Stimulated activated CD4-positive, alpha-beta T cell treated with anti-CD3 and anti-CD28 coated beads, Interleukin-4, amount 100 ng/mL, for 24 hours (primary cell): Measurements from ENCODE around the gene UNC119B.
A peak's percentile ranks its signal among the peaks of the same experiment; 100 is the strongest.
"Not testable (repeated sequence)": the region's sequence is repeated elsewhere in the genome, so short reads cannot be mapped to it uniquely, and the experiment has no call there.

Source experiments
- DNase-seq: peaks from one replicate; pipeline ENCODE4 v3.0.0-alpha.2; 2020

Gene UNC119B

DNA sequence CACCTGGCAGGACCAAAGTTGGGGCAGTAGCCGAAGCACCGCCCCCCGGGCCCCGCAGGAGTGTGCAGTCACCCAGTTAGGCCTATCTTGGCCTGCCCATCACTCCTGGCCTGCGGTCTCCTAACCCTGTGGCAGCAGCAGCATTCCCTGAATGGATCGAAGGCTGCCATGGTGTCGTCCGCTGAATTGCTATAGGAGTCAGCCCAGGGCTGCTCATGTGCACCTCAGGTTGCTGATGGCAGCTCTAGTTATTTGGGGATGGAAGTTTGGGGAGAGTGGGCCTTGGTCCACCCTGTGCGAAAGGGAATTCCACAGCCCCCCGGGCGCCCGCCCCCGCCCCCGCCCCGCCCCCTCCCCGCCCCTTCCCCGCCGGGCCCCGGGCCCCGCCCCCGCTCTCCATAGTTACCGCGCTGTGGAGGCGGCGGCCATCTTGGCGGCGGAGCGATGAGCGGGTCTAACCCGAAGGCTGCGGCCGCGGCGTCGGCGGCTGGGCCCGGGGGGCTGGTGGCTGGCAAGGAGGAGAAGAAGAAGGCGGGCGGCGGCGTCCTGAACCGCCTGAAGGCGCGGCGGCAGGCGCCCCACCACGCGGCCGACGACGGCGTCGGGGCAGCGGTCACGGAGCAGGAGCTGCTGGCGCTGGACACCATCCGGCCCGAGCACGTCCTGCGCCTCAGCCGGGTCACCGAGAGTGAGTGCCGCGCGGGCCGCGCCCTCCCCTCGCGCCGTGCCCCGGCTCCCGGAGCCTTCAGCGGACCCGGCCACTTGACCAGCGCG is at the start of gene UNC119B:
UNC119B (plus strand) TSS at position 428 of the 774 bp plus-strand sequence; CDS start at position 445, 17 bp downstream.
- peak; percentile 74 for DNase-seq

DNA sequence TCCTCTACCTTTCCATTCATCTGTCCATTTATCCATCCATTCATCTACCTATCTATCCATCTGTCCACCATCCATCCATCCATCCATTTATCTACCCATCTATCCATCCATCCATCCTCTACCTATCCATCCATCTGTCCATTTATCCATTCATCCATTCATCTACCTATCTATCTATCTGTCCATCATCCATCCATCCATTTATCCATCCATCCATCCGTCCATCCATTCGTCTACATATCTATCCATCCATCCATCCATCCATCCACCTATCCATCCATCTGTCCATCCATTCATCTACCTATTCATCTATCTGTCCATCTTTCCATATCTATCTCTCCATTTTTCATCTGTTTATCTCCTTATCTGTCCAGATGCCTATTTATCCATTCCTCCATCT is 48.8 kb upstream of the UNC119B start:
- no peak for DNase-seq

- no peak for DNase-seq
Measured at GRCh38 chr12:120662879-120663278, 47.4 kb upstream of the UNC119B start.

GRCh38 chr12:120663741-120664140 is 46.5 kb upstream of the UNC119B start:
- no peak for DNase-seq

DNA sequence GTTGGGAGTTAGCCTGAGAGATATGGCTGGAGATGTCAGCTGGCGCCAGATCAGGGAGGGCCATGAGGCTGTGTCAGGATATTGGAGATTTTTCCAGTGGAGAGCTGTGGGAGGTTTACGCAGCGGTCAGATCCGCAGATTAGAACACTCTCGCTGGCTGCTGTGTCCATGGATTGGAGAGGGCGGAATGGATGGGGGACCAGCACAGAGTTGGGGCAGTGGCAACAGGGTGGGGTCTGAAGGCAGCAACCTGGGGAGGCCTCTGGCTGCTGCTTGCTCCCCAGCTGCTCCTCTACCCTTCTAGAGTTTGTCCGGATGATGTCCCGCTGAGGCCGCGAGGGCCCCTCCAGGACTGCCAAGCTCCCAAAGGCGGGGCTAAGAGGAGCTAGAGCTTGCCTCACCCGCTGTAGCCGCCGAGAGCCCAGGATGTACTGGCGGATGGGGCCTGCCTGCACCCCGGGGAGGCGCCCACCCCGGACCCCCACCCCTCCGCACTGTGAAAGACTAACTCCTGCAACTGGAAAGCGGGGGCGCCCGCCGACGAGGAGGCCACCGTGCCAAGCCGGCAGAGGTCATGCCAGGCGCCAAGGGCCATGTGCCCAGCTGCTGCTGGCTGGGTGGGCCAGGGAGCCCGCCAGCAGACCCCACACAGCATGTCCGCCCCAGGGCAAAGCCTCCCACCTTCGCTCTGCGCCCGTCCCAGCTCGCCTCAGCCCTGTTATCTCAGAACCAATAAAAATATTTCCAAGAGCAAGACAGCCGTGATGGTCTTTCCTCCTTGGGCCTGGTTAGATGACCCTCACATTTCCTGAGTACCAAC is 43.5 kb upstream of the UNC119B start:
- DNase-seq: no peak

GRCh38 chr12:120668091-120668867 is 42.0 kb upstream of the UNC119B start:
- no peak for DNase-seq

DNA sequence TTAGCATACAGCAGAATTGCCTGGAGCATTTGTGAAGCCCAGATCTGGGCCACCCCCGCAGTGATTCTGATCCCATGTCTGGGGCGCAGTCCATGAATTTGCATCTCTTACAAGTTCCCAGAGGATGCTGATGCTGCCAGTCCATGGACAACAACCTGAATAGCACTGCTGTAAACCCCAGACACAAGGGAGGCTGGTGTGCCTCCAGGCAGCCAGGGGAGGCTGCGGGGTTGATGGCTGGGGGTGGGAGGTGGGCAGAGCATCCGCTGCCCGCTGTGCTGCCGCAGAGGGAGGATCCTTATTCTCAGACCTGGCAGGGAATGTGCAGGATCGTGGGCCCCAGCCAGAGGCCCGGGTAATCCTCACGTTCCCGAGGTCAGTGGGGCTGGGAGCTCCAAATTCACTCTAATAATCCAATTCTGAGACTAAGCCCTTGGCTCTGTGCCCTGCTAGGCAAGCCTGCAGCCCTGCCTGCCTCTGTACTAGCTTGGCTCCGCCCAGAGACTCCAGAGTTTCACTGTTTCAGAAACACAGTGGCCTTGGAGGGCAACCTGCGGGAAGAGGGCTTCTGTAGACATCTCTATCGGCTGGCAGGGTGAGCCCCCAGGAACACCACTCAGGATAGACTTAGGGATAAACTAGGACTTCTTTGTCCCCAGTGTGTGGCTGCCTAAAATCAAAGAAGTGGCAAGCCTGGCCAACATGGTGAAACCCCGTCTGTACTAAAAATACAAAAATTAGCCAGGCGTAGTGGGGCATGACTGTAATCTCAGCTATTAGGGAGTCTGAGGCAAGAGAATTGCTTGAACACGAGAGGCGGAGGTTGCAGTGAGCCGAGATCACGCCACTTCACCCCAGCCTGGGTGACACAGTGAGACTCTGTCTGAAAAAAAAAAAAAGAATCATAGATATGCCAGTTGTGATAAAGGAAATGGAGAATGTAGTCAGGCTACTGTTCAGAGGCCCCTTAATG is 41.1 kb upstream of the UNC119B start:
- DNase-seq: no peak

- not testable (repeated sequence) for DNase-seq
Measured at GRCh38 chr12:120670237-120670636, 40.0 kb upstream of the UNC119B start.

DNA sequence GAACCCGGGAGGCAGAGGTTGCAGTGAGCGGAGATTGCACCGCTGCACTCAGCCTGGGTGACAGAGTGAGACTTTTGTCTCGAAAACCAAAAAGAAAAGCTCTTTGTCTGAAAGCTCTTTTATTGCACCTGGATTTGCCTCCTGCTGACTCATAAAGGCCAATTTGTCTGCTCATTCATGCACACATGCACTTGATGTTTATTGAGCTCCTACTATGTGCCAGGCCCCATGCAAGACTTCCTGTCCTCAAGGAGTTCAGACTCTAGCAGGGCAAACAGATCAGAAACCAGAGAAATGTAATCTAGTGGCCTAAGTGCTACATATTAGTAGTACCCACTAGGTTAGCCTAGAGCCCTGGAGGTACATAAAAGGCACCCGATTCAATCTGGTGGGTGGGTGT is 39.6 kb upstream of the UNC119B start:
- no peak for DNase-seq

- no peak for DNase-seq
Measured at GRCh38 chr12:120674097-120674636, 36.1 kb upstream of the UNC119B start.

- DNase-seq: no peak
Measured at GRCh38 chr12:120677765-120678473, 32.3 kb upstream of the UNC119B start.

DNA sequence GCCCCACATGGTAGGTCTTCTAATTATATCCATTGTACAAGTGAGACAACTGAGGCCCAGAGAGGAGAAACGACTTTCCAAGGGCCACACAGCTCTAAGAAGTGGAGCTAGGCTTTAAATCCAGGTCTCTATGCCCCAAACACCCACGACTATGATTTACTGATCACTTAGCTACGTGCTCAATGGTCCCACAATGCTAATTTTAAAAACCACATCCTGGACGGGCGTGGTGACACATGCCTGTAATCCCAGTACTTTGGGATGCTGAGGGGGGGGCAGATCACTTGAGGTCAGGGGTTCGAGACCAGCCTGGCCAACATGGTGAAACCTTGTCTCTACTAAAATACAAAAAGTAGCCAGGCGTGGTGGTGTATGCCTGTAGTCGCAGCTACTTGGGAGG is 31.7 kb upstream of the UNC119B start:
- no peak for DNase-seq

DNA sequence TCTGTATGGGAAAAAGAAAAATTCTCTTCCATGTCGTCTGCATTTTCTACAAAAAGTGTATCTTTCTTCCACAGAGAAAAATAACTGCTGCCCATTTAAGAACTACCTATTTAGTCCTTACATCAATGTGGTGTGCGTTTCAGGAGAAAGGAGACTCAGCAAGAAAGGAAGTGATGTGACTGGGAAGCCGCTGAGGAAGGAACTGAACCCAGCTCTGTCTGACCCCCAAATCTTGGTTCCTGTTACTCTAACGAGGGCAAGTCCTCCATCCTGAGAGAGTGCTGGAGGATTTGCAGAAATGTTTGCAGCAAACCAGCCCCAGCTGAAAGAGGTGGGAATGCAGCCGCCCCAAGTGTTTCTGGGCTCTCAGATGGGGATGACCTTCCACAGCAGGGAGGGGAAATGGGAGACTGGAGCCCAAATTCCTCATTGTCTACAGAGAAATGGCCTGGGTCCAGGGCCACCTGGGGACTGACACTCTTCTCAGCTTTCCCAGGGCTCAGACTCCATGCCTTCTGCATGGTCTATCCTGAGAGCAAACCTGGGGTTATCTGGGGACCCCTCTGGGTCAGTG is 30.0 kb upstream of the UNC119B start:
- DNase-seq: no peak

DNA sequence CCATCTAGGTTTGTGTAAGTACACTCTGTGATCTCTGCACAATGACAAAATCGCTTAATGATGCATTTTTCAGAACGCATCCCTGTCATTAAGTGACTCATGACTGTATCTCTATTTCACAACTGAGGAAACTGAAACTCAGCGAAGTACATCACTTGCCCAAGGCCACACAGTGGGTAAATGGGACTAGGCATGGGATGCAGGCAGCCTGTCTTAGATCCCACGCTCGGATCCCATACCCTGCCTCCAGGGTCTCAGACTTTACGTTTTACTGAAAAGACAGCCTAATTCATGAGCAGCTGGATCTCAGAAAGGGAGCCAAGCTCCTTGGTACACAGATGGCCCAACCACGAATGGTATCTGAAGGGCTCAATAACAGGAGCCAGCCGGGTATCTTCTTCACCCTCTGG is 25.7 kb upstream of the UNC119B start:
- DNase-seq: peak; percentile 15

DNA sequence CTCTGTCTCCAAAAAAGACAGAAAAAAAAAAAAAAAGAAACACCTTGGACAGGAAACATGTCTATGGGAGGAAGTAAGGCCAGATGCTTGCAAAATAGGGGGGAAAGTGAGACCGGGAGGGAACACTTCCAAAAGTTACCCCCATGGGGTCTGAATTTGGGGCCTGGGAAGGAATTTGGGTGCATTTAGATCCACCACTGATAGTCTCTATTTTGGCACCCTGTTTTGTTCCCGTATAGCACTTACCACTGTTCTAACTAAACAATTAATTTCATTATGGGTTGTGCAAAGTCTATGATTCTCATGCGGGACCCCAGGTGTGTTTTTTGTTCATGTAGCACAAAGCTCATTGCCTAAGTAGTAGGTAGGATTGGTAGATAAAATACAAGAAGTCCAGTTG is 24.7 kb upstream of the UNC119B start:
- DNase-seq: no peak

DNA sequence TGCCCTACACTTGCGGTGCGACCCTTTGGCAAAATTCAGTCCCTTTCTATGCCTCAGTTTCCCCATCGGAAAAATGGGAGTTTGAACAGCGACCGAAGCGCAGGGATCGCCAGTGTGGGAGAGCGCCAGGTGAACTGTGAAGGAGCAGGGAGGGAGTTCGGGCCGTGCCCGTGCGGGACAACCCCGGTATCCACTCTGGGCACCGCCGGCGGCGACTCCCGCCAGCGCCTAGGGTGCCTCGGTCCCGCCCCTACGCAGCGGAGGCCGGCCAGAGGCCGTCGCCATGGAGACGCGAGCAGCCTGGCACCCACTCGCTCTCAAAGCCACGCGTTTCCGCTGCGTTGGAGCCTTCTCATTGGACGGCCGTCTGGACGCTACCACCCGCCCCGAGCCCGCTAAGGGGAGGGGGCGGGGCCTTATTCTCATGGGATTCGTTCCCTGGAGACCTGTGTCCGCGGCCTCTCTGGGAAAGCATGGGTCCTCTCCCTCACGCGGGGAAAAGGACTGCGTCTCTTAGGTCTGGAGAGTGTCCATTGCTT is 24.0 kb upstream of the UNC119B start:
- peak; percentile 97 for DNase-seq

GRCh38 chr12:120686690-120687577 is 23.3 kb upstream of the UNC119B start, which contains the start of gene MLEC:
MLEC (plus strand) TSS chr12:120687149; CDS start chr12:120687297, 148 bp downstream.
- DNase-seq: peak; percentile 99

DNA sequence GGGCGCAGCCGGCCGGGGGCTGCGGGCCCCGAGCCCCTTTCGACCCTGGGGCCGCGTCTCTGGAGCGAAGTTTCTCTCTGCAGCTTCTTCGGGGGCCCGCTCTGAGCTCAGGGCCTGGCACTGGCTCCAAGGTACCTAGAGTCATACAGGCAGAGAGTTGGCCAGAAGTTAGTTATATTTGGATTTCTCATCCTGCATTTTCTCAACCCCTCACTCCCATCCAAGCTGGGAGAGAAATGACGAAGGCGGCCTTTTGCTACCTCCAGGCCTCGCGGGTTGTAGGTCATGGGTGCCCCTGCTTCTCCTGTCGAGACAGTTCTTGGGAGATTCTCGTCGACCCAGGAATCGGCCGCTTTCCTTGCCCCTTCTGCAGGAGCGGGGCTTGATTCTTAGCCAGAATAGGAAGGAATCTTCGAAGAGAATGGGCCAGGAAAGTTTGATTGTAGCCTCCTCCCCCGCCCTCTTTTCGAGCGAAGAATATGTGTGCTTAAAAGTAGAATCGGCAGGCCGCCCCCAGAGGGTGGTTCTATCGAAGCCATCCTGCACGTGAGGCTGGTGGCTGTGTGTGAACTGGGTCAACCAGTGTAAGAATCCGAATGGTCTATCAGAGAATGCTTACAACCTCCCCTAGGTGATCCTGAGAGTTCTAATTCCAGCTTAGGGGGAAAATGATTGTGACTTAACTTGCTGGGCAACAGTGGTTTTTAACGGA is 22.5 kb upstream of the UNC119B start:
- peak; percentile 48 for DNase-seq
